Mucosa of rectum (tissue), 2 donors: ENCODE data around the gene ATG4B.

Experiments used
- H3K27ac ChIP-seq, 2 donors: one replicate each; pipeline ENCODE4 v1.7.0; 2013; ENCODE audit warnings: inconsistent platforms in 2 of 2, low read depth in 2 of 2, low read length in 2 of 2
- H3K27me3 ChIP-seq, 2 donors: one replicate each; pipeline ENCODE4 v1.7.0; 2013; ENCODE audit warnings: low read length in 2 of 2; ENCODE audit not compliant: control insufficient read depth in 2 of 2, insufficient read depth in 2 of 2
- H3K36me3 ChIP-seq, 2 donors: one replicate each; pipeline ENCODE4 v1.7.0; 2013; ENCODE audit warnings: low read length in 2 of 2; ENCODE audit not compliant: control insufficient read depth in 2 of 2, insufficient read depth in 2 of 2
- H3K4me1 ChIP-seq, 2 donors: one replicate each; pipeline ENCODE4 v1.7.0; 2013; ENCODE audit warnings: low read length in 2 of 2, mild to moderate bottlenecking in 1 of 2; ENCODE audit not compliant: control insufficient read depth in 2 of 2, insufficient read depth in 2 of 2
- H3K4me3 ChIP-seq, 2 donors: one replicate each; pipeline ENCODE4 v1.7.0; 2013; ENCODE audit warnings: low read length in 2 of 2
- H3K9ac ChIP-seq, 2 donors: one replicate each; pipeline ENCODE4 v1.7.0; 2013; ENCODE audit warnings: low read length in 2 of 2, low read depth in 1 of 2, mild to moderate bottlenecking in 1 of 2
- H3K9me3 ChIP-seq, 2 donors: one replicate each; pipeline ENCODE4 v1.7.0; 2013; ENCODE audit warnings: low read length in 2 of 2; ENCODE audit not compliant: control insufficient read depth in 2 of 2
- donor health status: healthy.
- donor health status: Normal muscosa, but diverticular disease.

ATG4B gene

DNA sequence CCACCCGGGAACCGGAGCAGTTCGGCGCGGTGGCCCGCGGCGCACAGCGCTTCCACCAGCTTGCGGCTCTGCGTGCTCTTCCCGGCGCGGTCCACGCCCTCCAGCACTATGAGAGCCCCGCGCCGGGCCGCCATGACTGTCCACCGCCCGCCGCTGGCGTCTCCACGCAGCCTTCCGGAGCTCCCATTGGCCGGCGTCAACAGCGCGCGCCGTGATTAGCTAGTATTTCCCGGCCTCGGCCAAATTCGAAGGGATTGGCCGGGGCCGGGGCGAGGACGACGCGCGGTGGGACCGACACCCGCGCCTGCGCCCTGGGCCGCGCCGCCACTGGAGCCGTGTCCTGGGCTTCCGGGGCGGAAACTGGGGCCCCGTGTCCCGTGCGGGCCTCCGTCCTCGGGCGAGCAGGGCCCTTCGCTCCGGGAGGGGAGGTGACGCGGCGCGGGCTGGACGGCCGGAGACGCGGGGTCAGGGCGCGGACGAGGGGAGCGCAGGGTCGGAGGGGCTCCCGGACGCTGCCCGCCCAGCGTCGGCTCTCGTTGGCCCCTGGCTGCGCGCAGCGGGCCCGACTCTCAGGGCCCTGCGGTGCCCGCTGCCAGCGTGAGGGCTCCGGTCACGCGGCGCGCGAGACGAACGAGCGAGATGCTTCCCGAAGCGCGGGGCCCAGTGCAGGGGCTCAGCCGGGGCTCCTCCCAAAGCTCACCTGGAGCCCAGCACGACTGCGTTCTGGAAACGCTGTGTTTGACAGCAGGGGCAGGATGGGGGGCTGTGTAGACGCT is 49.3 kb downstream of the ATG4B start, which contains the start of gene DTYMK:
TSS of gene DTYMK (minus strand) at position 166 of the 776 bp plus-strand sequence. CDS start at position 134, 32 bp downstream.
- H3K36me3 ChIP-seq = peaks cover 8 to 12% of the 10 kb centered on the region in 2 donors
- H3K27me3 ChIP-seq = no peaks in the 10 kb centered on the region

DNA sequence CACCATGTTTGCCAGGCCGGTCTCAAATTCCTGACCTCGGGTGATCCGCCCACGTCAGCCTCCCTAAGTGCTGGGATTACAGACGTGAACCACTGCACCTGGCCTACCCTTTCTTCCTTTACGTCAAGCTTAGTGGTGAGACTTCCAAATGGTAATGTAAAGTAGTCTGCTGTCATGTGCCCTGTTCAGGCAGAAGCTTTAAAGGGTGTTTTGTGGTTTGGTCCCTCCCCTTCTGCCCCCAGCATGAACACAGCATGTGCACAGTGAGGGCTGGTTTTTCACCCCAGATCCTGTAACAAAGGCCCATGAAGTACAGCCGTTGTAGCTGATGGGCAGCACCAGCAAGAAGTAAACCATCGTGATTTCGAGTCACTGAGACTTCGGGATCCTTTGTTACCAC is 51.8 kb downstream of the ATG4B start:
- H3K36me3 ChIP-seq = peaks cover 10 to 16% of the 10 kb centered on the region in 2 donors
- no peaks in the 10 kb centered on the region for H3K9me3 ChIP-seq
- H3K9ac ChIP-seq = no peak overlapping the region
- H3K4me3 ChIP-seq = no peak overlapping the region
- H3K4me1 ChIP-seq = peaks cover 17 to 19% of the 10 kb centered on the region in 2 donors
- H3K27ac ChIP-seq = no peak overlapping the region
- H3K27me3 ChIP-seq = no peaks in the 10 kb centered on the region

More for the DNA sequence above, 49.3 kb downstream of the ATG4B start, which contains the start of gene DTYMK:
- Histone ChIP-seq H3K4me1 (peaks cover 17 to 19% of the 10 kb centered on the region in 2 donors), H3K27ac (peak within 1 kb of the TSS; percentile 83 to 91), H3K4me3 (peak within 1 kb of the TSS; percentile 84 to 94), H3K9me3 (no peaks in the 10 kb centered on the region), H3K9ac (peak within 1 kb of the TSS; percentile 91 to 95)

DNA sequence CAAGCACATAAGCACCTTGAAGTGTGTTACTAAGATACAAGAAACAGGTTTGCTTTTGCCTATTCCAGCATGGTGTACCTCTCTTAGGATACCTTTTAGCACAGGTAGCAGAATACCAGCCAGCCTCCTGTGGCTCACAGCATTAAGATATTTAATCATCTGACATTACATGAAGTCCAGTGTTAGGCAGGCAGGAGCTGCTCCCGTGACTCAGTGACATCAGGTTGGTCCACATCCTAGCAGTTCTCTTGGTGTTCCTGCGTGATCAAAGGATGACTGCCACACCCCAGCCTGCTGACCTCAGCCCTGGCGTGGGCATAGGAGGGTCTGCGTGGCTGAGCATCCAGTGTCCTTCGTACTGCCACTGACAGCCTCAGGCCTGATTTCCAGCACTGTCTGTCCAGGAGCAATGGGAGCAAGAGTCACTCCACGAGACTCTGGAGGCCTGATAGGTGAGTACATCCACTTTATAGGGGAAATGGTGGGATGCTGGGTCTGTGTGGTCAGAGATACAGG is 52.8 kb downstream of the ATG4B start:
- Histone ChIP-seq H3K4me1 (peaks cover 17 to 19% of the 10 kb centered on the region in 2 donors), H3K4me3 (no peak overlapping the region), H3K9me3 (no peaks in the 10 kb centered on the region), H3K36me3 (peaks cover 15 to 19% of the 10 kb centered on the region in 2 donors), H3K9ac (no peak overlapping the region), H3K27ac (no peak overlapping the region), H3K27me3 (no peaks in the 10 kb centered on the region)

DNA sequence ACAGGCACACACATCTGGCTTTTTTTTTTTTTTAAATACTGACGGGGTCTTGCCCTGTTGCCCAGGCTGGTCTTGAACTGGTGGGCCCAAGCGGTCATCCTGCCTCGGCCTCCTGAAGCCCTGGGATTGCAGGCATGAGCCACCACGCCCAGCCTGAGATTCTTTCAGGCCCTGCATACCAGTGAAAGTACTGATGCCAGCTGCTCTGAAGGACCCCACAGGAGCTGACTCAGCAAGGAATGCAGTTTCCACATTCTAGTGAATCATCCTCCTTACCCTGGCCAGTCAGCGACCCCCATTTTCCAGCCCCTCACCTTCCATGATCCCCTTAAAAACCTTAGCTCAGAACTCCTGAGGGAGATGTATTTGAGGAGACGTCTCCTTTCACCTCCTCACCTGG is 55.0 kb downstream of the ATG4B start:
- Histone ChIP-seq H3K9me3 (no peaks in the 10 kb centered on the region), H3K4me1 (peaks cover 9 to 14% of the 10 kb centered on the region in 2 donors), H3K27ac (no peak overlapping the region), H3K4me3 (no peak overlapping the region), H3K9ac (no peak overlapping the region), H3K36me3 (peaks cover 15 to 19% of the 10 kb centered on the region in 2 donors), H3K27me3 (no peaks in the 10 kb centered on the region)

DNA sequence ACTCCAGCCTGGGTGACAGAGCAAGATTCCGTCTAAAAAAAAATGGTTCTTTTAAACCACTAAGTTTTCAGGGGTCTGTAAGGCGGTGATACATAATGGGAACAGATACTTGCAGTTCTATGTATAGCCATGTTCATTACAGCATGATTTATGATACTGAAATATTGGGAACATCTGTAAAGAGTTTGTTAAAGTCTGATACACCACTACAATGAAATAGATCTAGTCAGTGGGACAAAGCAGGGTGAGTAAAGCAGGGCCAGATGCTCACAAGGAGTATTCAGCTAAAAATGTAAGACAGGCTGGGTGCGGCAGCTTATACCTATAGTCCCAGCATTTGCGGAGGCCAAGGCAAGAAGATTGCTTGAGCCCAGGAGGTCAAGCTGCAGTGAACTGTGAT is 58.2 kb downstream of the ATG4B start:
- Histone ChIP-seq H3K9me3 (no peaks in the 10 kb centered on the region), H3K4me1 (no peaks in the 10 kb centered on the region), H3K27ac (no peak overlapping the region), H3K36me3 (peaks cover 7 to 10% of the 10 kb centered on the region in 2 donors), H3K9ac (no peak overlapping the region), H3K4me3 (no peak overlapping the region), H3K27me3 (no peaks in the 10 kb centered on the region)

DNA sequence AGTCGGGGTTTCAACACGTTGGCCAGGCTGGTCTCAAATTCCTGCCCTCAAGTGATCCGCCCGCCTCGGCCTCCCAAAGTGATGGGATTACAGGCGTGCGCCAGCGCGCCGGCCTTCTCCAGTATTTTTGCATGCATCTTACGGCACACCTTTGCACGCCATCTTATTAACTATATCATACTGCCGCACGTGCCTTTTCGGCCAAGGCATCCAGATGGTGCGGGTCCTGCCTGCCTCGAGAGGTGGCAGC is 63.6 kb downstream of the ATG4B start:
- H3K9ac ChIP-seq = peak overlapping the region; percentile 65 to 84
- H3K9me3 ChIP-seq = no peaks in the 10 kb centered on the region
- peak overlapping the region; percentile 93 to 94 for H3K27ac ChIP-seq
- H3K4me3 ChIP-seq = peak overlapping the region; percentile 70 to 90
- H3K36me3 ChIP-seq = peaks cover 5 to 12% of the 10 kb centered on the region in 2 donors
- peaks cover 7 to 8% of the 10 kb centered on the region in 2 donors for H3K4me1 ChIP-seq
- H3K27me3 ChIP-seq = no peaks in the 10 kb centered on the region

DNA sequence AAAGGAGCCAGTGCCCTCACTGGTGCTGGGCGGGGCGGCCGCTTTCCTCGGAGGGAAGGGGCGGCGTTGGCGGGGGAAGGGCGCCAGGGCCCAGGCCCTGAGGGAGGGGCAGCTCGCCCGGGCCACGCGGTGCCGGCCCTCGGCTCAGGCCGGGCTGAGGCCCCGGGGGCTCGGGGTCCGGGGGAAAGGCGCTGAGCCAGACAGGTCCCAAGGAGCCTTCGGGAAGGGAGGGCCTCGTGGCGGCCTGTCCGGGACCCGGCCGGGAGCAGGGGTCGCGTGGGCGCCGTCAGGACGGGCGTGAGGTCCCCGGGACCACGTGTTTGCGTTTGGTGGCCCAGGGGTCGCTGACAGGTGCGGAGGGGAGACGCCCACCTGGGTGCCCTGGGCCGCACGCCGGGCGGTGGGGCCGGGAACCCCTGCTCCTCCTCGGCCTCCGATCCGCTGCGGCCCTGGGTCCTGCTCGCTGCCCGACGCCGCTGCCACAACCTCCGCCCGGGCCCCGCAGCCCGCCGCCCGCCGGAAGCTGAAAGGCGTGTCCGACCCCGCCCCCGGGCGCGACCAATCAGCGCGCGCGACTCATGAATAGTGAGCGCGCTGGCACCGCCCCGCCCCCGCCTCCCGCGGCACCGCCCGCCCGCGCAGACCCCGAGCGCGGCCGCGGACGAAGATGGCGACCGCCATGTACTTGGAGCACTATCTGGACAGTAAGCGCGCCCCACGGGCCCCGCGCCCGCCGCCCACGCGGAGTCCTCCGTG is 64.1 kb downstream of the ATG4B start, which contains the start of gene ING5:
TSS of gene ING5 (plus strand) at position 641 of the 756 bp plus-strand sequence. CDS start at position 668, 27 bp downstream.
- H3K4me1 ChIP-seq = peaks cover 7 to 8% of the 10 kb centered on the region in 2 donors
- peak within 1 kb of the TSS; percentile 65 to 84 for H3K9ac ChIP-seq
- no peaks in the 10 kb centered on the region for H3K27me3 ChIP-seq
- H3K27ac ChIP-seq = peak within 1 kb of the TSS; percentile 93 to 94
- H3K9me3 ChIP-seq = no peaks in the 10 kb centered on the region
- peaks cover 10 to 17% of the 10 kb centered on the region in 2 donors for H3K36me3 ChIP-seq
- peak within 1 kb of the TSS; percentile 75 to 90 for H3K4me3 ChIP-seq

GRCh38 chr2:241702155-241703031 is 64.9 kb downstream of the ATG4B start:
- Histone ChIP-seq H3K9me3 (no peaks in the 10 kb centered on the region), H3K4me3 (peak overlapping the region; percentile 75 to 90), H3K27me3 (no peaks in the 10 kb centered on the region), H3K36me3 (peaks cover 11 to 19% of the 10 kb centered on the region in 2 donors), H3K4me1 (peaks cover 7 to 8% of the 10 kb centered on the region in 2 donors), H3K27ac (peak overlapping the region; percentile 93 to 94), H3K9ac (peak overlapping the region; percentile 47 to 84)

DNA sequence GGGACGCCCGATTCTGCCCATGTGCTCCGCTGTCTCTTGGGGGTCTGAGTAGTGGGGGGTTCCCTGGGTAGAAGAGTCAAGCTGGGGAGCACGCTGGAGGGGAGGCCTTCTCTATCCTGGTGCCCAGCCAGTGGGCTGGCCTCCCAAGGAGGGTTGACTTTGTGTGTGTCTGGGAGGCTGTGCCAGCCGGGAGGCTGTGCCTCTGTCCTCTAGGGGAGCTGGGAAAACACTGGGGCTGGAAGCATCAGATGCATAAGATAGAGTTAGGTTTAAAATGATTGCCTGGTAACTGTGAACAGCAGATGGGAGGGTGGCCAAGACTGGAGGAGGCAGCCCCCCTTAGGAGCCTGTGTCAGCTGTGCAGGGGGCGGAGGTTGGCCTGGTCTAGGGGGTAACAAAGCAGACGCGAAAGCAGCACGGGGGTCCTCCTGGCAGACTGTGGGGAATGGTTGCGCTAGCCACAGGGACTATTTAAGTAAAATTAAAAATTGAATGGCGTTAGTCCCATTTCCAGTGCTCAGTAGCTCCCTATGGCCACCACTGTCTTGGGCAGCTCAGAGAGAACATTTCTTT is 65.6 kb downstream of the ATG4B start:
- Histone ChIP-seq H3K27me3 (no peaks in the 10 kb centered on the region), H3K4me1 (peaks cover 7 to 8% of the 10 kb centered on the region in 2 donors), H3K4me3 (peak overlapping the region; percentile 75 to 80), H3K9me3 (no peaks in the 10 kb centered on the region), H3K9ac (peak overlapping the region; percentile 47 to 69), H3K36me3 (peaks cover 11 to 19% of the 10 kb centered on the region in 2 donors), H3K27ac (no peak overlapping the region)
